NOMO-1 (cell line): Measurements from ENCODE around the gene PDE4A.
A peak's percentile ranks its signal among the peaks of the same experiment; 100 is the strongest.
"Not testable (repeated sequence)": the region's sequence is repeated elsewhere in the genome, so short reads cannot be mapped to it uniquely, and the experiment has no call there.

Experiments used
- DNase-seq, 2 experiments: peaks; one replicate each; lab custom pipeline; 2025; ENCODE audit not compliant: unreplicated experiment in 2 of 2; lab: John Stamatoyannopoulos, UW

Gene PDE4A

DNA sequence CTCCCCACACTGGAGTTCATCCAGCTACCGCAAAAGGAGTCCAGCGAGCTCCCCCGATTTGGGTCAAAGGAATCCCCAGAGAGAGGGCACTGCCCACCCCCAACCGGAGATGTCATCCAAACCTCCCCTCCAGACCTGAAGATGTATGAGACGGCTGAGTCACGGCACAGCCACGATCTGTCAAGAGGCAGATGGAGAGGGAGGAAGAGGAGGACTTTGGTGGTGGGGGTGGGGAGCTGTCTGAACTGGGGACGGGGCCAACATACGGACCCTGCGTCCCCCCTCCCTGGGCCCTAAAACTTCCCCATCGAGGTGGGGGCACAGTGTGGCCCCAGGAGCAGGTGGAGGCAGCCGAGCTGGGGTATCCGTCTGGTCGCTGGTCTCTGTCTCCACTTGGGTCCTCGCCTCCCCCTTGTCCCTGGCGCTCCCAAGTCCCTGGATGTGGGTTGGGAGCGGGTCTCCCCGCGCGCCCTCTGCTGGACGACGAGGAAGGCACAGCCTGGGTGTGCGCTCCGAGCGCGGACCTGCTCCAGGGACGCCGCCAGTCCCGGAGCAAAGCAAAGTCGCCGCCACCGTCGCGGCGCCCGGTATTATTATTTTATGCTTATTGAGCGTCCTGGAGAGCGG lies 3.8 kb downstream of the PDE4A start:
- peak; percentile 22 to 36 for DNase-seq

- DNase-seq: no peak
These were observed 6.8 kb downstream of the PDE4A start for GRCh38 chr19:10427169-10427568.

- DNase-seq: no peak
These were observed 8.7 kb downstream of the PDE4A start for GRCh38 chr19:10428996-10429381.

DNA sequence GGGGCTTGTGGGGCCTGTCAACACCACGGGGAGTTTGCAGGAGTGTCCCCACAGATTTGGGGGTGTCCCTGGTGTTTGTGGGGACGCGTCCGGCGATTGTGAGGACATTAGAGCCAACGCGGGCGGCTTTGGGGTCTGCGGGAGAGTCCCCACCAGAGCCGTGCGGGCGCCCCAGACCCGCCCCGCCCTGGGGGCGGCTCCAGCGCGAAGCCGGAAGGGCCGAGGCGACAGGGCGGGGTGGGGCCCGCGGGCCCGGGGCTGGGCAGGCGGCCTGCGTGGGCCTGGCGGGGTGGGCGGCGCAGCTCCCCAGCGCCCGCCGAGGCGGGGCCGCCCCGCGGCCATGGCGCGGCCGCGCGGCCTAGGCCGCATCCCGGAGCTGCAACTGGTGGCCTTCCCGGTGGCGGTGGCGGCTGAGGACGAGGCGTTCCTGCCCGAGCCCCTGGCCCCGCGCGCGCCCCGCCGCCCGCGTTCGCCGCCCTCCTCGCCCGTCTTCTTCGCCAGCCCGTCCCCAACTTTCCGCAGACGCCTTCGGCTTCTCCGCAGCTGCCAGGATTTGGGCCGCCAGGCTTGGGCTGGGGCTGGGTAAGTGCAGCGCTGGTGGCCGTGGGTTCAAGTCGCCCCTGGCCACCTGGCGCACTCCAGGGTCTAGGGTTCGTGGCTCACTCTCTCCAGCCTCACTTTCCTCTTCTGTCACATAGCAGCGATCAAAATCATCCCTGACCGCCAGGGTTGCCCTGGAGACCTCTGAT lies 10.3 kb downstream of the PDE4A start:
- DNase-seq: peak; percentile 37 to 61

DNA sequence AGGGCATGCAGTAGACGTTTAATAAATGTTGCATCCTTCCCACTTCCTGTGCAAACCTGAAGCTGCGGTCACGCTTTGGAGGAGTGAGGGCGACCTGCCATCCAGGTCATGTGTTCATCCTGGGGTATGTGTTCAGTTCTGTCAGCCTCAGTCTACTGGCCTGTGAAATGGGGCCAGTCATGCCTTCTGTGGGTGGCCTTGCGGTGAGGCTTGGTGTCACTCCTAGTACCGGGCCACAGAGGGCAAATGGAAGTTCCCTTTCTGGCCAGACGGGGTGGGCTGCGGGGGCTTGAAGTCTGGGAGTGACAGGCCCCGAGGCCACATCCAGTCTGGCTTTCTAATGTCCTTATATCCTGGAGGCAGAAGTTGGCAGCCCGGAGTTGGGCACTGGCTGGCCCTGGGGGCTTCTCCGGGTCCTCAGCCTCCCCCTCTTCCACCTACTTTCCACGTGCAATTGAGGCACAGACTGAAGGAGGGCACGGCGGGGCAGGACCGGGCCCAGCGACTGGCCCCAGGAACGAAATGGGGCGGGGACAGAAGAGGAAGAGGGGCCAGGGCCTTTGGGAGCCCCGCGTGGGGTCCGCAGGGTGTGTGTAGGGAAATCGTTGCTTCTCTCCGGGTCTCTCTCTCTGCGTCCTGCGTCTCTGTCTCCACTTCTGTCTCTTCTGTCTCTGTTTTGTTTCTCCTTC lies 11.1 kb downstream of the PDE4A start:
- DNase-seq: peak; percentile 51 to 57

DNA sequence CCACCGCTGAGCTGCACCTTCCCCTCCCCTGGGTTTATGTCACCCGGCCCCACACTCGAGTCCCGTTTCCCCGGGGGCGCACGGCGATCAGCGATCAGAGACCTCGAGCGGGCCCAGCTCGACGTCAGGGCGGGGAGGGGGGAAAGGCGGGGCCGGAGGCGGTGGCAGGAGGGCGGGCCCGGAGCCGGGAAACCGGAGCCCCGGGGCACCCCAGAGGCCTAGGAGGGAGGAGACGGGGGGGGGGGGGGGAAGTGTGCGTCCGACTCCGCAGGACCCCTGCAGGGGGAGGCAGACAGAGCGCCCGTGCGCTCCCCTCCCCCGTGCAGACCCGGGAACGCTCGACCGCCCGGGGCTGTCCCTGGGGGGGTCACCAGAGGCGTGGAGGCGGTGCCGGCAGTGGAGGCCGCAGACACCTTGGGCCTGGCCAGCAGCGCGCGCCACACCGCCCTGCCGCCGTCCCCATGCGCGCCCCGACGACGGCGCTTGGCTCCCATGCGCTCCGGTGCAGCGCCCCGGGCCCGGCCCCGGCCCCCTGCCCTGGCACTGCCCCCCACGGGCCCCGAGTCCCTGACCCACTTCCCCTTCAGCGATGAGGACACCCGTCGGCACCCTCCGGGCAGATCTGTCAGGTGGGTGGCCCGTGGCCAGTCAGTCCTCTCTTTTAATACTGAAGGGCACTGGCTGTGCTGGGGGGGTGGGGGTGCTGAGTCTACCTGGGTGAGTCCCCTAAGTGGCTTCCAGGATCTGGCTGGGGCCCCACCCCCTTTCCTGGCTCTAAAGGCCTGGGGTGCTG lies 11.8 kb downstream of the PDE4A start:
- peak; percentile 51 for DNase-seq

GRCh38 chr19:10432736-10433130 lies 12.4 kb downstream of the PDE4A start:
- DNase-seq: no peak

- DNase-seq: no peak
These were observed 12.8 kb downstream of the PDE4A start for GRCh38 chr19:10433131-10433536.

DNA sequence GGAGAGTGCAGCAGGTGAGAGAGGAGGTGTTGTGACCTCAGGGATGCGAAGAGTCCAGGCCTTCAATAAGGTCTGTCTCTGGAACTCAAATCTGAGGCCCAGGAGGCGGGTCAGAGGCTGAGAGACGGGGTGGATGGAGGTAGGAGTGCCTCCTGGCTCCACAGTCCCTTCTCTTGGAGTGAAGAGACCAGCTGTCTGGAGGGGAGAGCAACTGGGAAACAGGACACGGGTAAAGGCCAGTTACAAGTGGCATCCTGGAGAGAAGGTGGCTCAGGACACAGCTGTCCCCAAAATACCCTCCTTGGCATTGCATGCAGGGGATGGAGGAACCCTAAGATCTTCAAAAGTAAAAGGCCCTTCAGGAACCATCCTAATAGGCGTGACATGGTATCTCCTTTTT lies 19.2 kb downstream of the PDE4A start:
- DNase-seq: no peak

GRCh38 chr19:10442698-10443097 lies 22.4 kb downstream of the PDE4A start:
- no peak for DNase-seq

- DNase-seq: no peak
These were observed 28.7 kb downstream of the PDE4A start for GRCh38 chr19:10449037-10449436.

- no peak for DNase-seq
These were observed 30.0 kb downstream of the PDE4A start for GRCh38 chr19:10450191-10450852.

DNA sequence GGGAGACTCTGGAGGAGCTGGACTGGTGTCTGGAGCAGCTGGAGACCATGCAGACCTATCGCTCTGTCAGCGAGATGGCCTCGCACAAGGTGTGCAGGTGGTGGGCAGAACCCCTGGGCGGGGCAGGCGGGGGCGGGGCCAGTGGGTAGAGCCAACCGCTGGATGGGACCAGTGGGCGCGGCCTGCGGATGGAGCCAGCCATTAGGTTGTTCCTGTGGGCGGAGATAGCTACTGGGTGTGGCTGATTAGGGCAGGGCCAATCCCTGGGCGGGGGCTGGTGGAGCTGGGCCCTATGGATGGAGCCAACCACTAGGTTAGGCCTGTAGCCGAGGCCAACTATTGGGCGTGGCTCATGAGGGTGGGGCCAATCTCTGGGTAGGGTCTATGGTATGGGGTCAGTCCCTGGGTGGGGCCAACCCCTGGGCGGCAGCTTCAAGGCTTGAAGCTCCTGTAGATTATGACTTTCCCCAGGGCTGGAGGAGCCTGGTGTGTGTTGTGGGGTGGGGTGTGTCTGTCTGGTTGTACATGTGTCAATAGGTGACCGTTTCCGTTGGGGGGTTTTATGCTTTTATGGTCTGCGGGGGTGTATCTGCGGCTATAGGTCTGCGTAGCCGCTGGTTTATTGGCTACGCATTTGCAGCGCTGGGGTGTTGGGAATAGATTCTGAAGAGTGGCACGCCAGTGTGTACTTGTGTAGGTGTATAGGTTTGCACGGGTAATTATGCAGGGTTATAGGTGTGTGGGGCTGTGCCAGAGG lies 30.7 kb downstream of the PDE4A start:
- no peak for DNase-seq

DNA sequence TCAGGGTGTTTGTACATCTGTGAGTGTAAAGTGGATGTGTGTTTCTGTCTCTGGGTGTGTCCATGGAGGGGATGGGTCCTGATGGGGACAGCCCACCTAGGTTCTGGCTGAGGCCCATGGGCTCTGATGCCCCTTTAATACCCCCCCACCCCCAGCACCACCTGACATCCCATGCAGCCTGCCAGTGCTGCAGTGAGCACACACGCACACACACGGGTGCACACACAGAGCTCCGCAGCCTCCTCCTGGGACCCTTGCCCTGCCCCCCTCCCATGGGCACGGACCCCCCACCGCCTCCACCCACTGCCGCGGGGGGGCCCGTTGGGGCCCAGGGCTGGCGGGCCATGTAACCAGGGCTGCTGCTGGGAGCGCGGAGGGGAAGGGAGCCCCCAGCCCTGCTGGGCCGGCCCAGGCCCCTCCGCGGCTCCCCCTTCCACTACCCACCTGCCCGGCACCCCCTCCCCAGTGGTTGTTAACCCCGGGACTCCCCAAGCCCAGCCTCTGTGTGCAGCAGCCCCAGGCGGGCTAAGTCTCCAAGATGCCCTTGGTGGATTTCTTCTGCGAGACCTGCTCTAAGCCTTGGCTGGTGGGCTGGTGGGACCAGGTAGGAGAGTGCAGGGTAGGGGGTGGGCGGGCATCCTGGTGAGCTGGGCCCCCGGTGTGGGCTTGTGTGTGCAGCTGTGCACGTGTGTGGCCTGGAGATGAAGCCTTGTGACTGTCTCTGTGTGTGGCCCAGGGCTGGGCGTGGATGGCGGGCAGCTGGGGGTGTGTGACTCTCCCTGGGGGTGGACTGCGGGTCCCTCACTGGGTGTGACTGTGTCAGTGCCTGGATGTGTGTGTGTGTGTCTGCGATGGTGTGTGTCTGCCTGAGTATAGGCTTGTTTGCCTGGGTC lies 32.6 kb downstream of the PDE4A start:
- DNase-seq: no peak

GRCh38 chr19:10453852-10454251 lies 33.5 kb downstream of the PDE4A start:
- DNase-seq: no peak

DNA sequence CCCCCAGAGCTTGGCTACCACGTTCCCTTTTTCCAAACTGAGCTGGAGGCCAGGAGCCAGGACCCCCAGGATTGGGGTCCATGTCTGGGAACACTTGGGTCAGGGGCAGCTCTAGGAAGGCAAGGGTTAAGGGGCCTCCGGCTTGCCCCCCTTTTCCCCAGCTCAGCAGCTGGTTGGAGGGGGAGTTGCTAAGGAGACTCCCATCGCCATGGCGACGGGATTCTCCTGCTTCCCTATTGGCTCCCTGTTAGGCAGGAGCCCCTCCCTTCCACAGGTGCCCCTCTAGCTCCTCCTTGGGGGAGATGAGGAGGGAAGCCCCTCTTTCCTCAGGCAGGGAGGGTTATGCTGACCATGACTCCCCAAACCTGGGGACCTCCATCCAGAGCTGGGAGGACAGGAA lies 33.9 kb downstream of the PDE4A start:
- DNase-seq: no peak

DNA sequence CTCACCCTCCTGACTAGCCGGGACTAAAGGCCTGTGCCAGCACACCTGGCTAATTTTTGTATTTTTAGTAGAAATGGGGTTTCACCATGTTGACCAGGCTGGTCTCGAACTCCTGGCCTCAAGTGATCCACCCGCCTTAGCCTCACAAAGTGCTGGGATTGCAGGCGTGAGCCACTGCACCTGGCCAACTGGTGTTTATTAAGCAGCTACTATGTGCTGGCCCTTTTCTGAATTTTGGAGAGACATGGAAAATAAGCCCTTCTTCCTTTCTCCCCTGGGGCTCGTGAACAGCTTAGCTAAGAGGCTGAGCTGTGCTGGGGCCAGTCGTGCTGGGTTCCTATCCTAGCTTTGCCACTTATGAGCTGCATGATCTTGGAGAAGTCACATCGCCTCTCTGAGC lies 38.4 kb downstream of the PDE4A start:
- DNase-seq: not testable (repeated sequence)

DNA sequence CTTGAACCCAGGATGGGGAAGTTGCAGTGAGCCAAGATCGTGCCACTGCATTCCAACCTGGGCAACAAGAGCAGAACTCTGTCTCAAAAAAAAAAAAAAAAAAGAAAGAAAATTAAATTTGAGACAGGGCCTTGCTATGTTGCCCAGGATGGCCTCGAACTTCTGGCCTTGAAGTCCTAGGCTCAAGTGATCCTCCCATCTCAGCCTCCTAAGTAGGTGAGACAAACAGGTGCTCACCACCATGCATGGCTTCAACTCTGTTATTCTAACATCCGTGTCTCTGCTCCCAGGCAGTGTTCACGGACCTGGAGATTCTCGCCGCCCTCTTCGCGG lies 40.3 kb downstream of the PDE4A start:
- DNase-seq: no peak
